ENCODE measurements around the gene GRK5.

- TF ChIP-seq CTCF (IDR thresholded peaks at IDR 0.05) (no peak), FOXJ3 (CRISPR knock-in tag; IDR thresholded peaks at IDR 0.05; ENCODE audit: borderline replicate concordance) (no peak), MLX (CRISPR knock-in tag; IDR thresholded peaks at IDR 0.05) (no peak), KAT7 (CRISPR knock-in tag; IDR thresholded peaks at IDR 0.05; ENCODE audit: borderline replicate concordance) (no peak), EMX1 (CRISPR knock-in tag; IDR thresholded peaks at IDR 0.05) (no peak), PREB (CRISPR knock-in tag; IDR thresholded peaks at IDR 0.05; ENCODE audit: borderline replicate concordance) (no peak), ZNF263 (CRISPR knock-in tag; IDR thresholded peaks at IDR 0.05; ENCODE audit: low read depth) (no peak), ATF6 (CRISPR knock-in tag; IDR thresholded peaks at IDR 0.05) (no peak)
These were observed 108.6 kb downstream of the GRK5 start for GRCh38 chr10:119316002-119316358.
